ENCODE data around the gene SPOCK3. TPM values are rescaled to one million over a fixed set of nuclear protein-coding genes. Genes with fewer than 3 reads are reported as not detected.

Gene SPOCK3
- total RNA-seq, 4 donors from 2014 or later = not detected

DNA sequence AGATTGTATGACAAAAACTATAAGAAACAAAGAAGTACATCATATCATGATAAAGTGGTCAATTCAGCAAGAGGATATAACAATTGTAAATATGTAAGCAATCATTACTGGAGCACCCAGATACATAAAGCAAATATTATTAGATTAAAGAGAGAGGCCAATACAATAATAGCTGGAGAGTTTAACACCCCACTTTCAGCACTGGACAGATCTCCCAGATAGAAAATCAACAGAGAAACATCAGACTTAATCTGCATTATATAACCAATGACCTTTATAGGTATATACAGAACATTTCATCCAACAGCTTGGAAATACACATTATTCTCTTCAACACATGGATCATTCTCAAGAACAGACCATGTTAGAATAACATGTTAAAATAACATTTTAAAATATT lies 128.4 kb downstream of the SPOCK3 start:
- Histone ChIP-seq H3K9me3 (no peaks in the 10 kb centered on the region), H3K4me3 (replicated peaks in 1 of 3) (no peak overlapping the region), H3K27ac (no peak overlapping the region), H3K4me1 (no peaks in the 10 kb centered on the region), H3K27me3 (no peaks in the 10 kb centered on the region), H3K36me3 (no peaks in the 10 kb centered on the region)
- TF ChIP-seq POLR2A (IDR thresholded peaks at IDR 0.05) (no peak), CTCF (IDR thresholded peaks at IDR 0.05) (no peak)
- intact Hi-C loops (cut with DNase I) = no loop called here
- DNase-seq = no peak

GRCh38 chr4:167102475-167102874 lies 131.8 kb downstream of the SPOCK3 start:
- 84 to 88% methylated on average over 5 of the region's 5 CpGs for WGBS, 2 donors
- Histone ChIP-seq H3K36me3 (no peaks in the 10 kb centered on the region), H3K27me3 (no peaks in the 10 kb centered on the region), H3K4me1 (no peaks in the 10 kb centered on the region), H3K9me3 (no peaks in the 10 kb centered on the region), H3K4me3 (replicated peaks in 1 of 3) (no peak overlapping the region), H3K27ac (no peak overlapping the region)
- TF ChIP-seq POLR2A (IDR thresholded peaks at IDR 0.05) (no peak), CTCF (IDR thresholded peaks at IDR 0.05) (no peak)
- no peak for DNase-seq
- intact Hi-C loops (cut with DNase I) = no loop called here

DNA sequence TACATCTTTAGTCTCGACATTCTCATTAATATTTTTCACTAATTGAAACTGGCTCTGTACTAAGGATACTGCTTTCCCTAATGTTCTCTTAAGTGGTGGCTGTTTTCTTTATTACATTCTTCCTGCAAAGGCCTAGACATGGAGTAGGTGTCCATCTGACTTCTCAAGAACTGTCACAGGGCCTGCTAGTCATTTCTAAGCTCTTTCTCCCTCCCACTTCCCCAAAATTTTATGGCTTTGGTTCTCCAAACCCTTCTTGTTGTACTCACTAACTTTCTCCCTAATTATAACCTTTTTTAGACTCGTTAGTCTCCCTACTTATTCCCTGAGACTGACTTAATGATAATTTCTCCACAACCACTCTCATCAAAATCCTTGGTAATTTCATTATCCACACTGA lies 133.3 kb downstream of the SPOCK3 start:
- H3K4me3 ChIP-seq (replicated peaks in 1 of 3) = no peak overlapping the region
- WGBS, 2 donors = 62 to 63% methylated on average over 2 of the region's 2 CpGs
- no peaks in the 10 kb centered on the region for H3K4me1 ChIP-seq
- H3K27ac ChIP-seq = no peak overlapping the region
- no peaks in the 10 kb centered on the region for H3K36me3 ChIP-seq
- no peak for TF ChIP-seq POLR2A (IDR thresholded peaks at IDR 0.05)
- no peak for TF ChIP-seq CTCF (IDR thresholded peaks at IDR 0.05)
- DNase-seq = no peak
- H3K9me3 ChIP-seq = no peaks in the 10 kb centered on the region
- intact Hi-C loops (cut with DNase I) = no loop called here
- no peaks in the 10 kb centered on the region for H3K27me3 ChIP-seq

DNA sequence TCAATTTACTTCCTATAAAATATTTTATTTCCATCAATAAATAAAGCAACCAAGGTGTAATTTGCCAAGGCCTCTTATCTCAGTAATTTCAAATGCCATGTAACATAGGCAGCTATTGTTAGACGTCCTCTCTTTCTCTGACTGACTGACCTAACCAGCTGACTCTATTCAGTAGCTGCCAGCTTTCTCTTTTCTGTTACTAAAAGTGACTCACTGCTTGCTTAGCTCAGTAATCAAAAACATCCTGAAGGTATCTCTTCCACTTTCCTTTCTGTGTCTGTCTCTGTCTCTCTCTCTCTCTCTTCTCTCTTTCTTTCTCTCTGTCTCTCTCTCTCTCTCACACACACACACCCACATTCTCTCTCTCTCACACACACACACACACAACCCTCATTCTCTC lies 134.2 kb downstream of the SPOCK3 start:
- Histone ChIP-seq H3K27ac (no peak overlapping the region), H3K36me3 (no peaks in the 10 kb centered on the region), H3K4me1 (no peaks in the 10 kb centered on the region), H3K4me3 (replicated peaks in 1 of 3) (no peak overlapping the region), H3K27me3 (no peaks in the 10 kb centered on the region), H3K9me3 (no peaks in the 10 kb centered on the region)
- no peak for DNase-seq
- intact Hi-C loops (cut with DNase I) = no loop called here
- TF ChIP-seq POLR2A (IDR thresholded peaks at IDR 0.05) (no peak), CTCF (IDR thresholded peaks at IDR 0.05) (no peak)
- WGBS, 2 donors = 17 to 38% methylated on average over 1 of the region's 1 CpG

GRCh38 chr4:167088115-167088514 lies 146.2 kb downstream of the SPOCK3 start:
- H3K27ac ChIP-seq = no peak overlapping the region

More at GRCh38 chr4:167088115-167088514, 146.2 kb downstream of the SPOCK3 start:
- H3K9me3 ChIP-seq = no peaks in the 10 kb centered on the region
- intact Hi-C loops (cut with DNase I) = no loop called here
- no peaks in the 10 kb centered on the region for H3K4me1 ChIP-seq
- H3K36me3 ChIP-seq = no peaks in the 10 kb centered on the region
- no peak for DNase-seq
- TF ChIP-seq CTCF (IDR thresholded peaks at IDR 0.05) (no peak), POLR2A (IDR thresholded peaks at IDR 0.05) (no peak)
- H3K4me3 ChIP-seq (replicated peaks in 1 of 3) = no peak overlapping the region
- H3K27me3 ChIP-seq = no peaks in the 10 kb centered on the region
